Measurements from ENCODE around the gene MGMT.

Gene MGMT

DNA sequence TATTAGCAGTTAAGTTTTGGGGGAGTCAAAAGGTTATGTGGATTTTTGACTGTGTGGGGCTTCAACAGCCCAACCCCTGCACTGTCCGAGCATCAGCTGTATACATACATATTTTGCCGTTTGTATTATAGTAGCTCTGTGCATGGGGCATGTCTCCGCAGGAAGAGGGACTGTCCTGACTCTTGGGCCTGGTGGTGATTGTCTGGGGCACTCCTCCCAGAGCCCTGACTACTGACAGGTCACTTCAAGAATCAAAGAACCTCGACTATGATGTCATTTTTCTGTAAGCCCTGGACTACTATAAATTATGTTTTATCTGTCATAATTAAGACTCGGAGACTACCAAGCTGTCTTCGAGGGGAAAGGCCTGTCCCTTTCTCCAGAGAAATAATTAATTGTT, 51.8 kb downstream of the MGMT start:
- Histone ChIP-seq H3K27me3 (ENCODE audit: insufficient read depth, low read length) (no peaks in the 10 kb centered on the region), H3K4me1 (ENCODE audit: control insufficient read depth, insufficient read depth, low read length, unreplicated experiment) (no peaks in the 10 kb centered on the region), H3K36me3 (ENCODE audit: insufficient read depth, low read length) (no peaks in the 10 kb centered on the region), H3K4me3 (ENCODE audit: low read depth, low read length) (no peak overlapping the region), H2AFZ (ENCODE audit: low read length, unreplicated experiment) (no peak overlapping the region), H3K27ac (ENCODE audit: low read depth, low read length) (no peak overlapping the region), H3K79me2 (ENCODE audit: control insufficient read depth, insufficient read depth, low read length, unreplicated experiment) (no peaks in the 10 kb centered on the region)

DNA sequence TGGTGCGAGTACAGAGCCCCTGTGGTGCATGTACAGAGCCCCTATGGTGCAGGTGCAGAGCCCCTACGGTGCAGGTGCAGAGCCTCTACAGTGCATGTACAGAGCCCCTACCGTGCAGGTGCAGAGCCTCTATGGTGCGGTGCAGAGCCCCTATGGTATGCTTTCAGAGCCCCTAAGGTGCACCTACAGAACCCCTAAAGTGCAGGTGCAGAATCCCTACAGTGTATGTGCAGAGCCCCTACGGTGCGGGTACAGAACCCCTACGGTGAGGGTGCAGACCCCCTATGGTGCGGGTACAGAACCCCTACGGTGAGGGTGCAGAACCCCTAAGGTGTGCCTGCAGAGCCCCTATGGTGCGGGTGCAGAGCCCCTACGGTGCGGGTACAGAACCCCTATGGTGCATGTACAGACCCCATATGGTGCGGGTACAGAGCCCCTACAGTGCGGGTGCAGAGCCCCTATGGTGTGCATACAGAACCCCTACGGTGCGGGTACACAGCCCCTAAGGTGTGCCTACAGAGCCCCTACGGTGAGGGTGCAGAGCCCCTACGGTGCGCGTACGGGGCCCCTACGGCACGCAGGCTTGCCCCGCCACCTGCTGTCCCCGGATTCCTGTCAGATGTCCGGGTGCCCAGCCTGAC, 53.5 kb downstream of the MGMT start:
- Histone ChIP-seq H3K4me3 (ENCODE audit: low read depth, low read length) (no peak overlapping the region), H3K4me1 (ENCODE audit: control insufficient read depth, insufficient read depth, low read length, unreplicated experiment) (peaks cover 7% of the 10 kb centered on the region), H2AFZ (ENCODE audit: low read length, unreplicated experiment) (no peak overlapping the region), H3K27ac (ENCODE audit: low read depth, low read length) (no peak overlapping the region), H3K36me3 (ENCODE audit: insufficient read depth, low read length) (no peaks in the 10 kb centered on the region), H3K79me2 (ENCODE audit: control insufficient read depth, insufficient read depth, low read length, unreplicated experiment) (no peaks in the 10 kb centered on the region), H3K27me3 (ENCODE audit: insufficient read depth, low read length) (no peaks in the 10 kb centered on the region)

DNA sequence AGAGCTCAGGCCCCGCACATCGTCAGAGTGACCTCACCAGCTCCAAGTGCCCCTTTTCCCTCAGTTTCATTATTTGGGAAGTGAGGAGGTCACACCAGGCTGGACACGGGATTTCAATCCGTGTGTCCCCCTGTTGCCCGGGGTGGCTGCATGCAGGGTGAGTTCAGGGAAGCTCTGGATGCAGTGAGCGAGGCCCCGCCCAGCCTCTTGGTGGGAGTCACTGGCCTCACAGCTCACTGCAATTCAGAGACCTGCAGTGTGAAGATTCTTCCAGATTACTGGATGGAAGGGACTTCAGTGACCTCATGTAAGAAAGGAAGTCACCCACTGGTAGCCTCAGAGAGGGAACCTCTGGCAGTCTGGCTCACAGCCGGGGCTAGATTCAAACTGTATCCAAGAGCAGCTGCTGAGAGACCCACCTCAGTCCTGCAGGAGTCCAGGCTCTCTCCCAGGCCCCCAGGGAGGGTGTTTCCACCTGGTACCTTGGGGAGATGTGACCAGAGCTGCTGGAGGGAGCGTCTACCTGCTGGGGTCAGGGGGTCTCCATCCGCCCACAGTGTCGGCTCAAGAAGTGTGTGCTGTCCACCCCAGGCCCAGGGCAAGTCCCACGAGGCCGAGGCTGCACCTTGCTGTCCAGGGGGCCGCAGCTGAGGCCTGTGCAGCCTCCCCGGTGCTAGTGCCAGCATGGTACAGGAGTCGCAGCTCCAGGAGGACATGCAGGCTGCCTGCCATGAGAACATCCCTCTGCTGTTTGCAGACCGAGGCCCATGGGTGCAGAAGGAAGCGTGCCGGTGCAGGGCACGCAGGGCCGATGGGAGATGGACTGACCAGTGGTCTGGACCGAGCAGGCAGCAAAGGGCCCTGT, 54.4 kb downstream of the MGMT start:
- Histone ChIP-seq H3K27ac (ENCODE audit: low read depth, low read length) (no peak overlapping the region), H3K27me3 (ENCODE audit: insufficient read depth, low read length) (no peaks in the 10 kb centered on the region), H3K36me3 (ENCODE audit: insufficient read depth, low read length) (no peaks in the 10 kb centered on the region), H3K4me3 (ENCODE audit: low read depth, low read length) (no peak overlapping the region), H3K79me2 (ENCODE audit: control insufficient read depth, insufficient read depth, low read length, unreplicated experiment) (no peaks in the 10 kb centered on the region), H3K4me1 (ENCODE audit: control insufficient read depth, insufficient read depth, low read length, unreplicated experiment) (peaks cover 7% of the 10 kb centered on the region), H2AFZ (ENCODE audit: low read length, unreplicated experiment) (no peak overlapping the region)

DNA sequence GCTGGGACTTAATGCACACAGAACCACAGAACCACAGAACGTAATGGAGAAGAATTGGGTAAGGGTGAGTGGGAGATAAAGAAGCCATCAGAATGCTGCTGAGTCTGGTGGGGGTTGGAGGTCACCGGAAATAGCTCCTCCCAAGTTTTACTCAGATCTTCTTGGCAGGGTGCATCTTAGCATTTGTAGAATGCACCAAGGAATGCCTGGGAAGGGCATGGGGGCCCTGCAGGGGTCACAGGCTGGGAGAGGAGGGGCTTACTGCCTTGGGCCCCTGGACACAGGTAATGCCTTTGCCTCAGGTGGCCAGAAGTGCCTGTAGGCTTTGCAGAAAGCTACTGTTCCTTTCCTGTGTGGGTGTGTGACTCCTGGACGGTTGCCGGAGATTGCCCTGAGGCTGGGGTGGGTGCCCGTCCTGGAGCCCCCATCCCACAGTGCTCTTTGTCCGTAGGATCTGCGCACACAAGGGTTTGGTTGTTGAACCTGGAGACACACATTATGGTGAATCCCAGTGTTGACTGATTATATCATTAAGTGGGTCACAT, 55.1 kb downstream of the MGMT start:
- H3K79me2 ChIP-seq (ENCODE audit: control insufficient read depth, insufficient read depth, low read length, unreplicated experiment), result no peaks in the 10 kb centered on the region
- no peak overlapping the region for H2AFZ ChIP-seq (ENCODE audit: low read length, unreplicated experiment)
- no peaks in the 10 kb centered on the region for H3K36me3 ChIP-seq (ENCODE audit: insufficient read depth, low read length)
- no peaks in the 10 kb centered on the region for H3K27me3 ChIP-seq (ENCODE audit: insufficient read depth, low read length)
- no peak overlapping the region for H3K27ac ChIP-seq (ENCODE audit: low read depth, low read length)
- H3K4me1 ChIP-seq (ENCODE audit: control insufficient read depth, insufficient read depth, low read length, unreplicated experiment), result peaks cover 7% of the 10 kb centered on the region
- H3K4me3 ChIP-seq (ENCODE audit: low read depth, low read length), result no peak overlapping the region

DNA sequence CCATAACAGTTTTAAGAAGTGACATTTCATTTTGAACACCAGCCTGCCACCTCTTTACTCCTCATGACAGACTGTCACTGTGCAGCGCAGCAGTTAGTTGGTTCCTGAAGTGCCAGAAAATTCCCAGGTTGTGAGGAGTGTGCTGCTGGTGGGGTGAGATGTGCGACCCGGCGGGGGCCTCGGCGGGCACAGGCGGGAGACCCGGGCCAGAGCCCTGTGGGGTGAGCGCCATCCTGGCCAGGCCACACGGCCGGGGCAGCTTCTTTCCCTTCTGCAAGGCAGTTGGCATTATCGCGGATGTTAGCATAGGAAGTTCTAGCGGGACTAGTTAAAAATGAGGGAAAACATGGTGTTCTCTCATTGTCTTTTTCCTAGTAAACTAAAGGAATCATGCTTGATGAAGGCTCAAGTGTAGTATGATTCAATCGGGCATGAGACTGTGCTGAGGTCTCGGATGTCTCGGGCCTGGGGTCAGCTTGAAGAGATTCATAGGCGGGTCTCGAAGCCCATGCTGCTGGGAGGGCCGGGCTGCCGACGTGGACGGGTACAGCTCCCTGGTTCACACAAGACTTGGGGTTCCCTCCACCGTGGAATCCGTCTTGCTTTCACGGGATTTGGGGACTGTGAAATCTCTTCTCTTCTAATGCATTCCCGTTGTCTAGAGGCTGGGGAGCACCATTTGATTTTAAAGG, 56.1 kb downstream of the MGMT start:
- Histone ChIP-seq H3K36me3 (ENCODE audit: insufficient read depth, low read length) (no peaks in the 10 kb centered on the region), H3K27me3 (ENCODE audit: insufficient read depth, low read length) (no peaks in the 10 kb centered on the region), H3K27ac (ENCODE audit: low read depth, low read length) (no peak overlapping the region), H3K4me3 (ENCODE audit: low read depth, low read length) (no peak overlapping the region), H3K4me1 (ENCODE audit: control insufficient read depth, insufficient read depth, low read length, unreplicated experiment) (peaks cover 7% of the 10 kb centered on the region), H3K79me2 (ENCODE audit: control insufficient read depth, insufficient read depth, low read length, unreplicated experiment) (no peaks in the 10 kb centered on the region), H2AFZ (ENCODE audit: low read length, unreplicated experiment) (no peak overlapping the region)

DNA sequence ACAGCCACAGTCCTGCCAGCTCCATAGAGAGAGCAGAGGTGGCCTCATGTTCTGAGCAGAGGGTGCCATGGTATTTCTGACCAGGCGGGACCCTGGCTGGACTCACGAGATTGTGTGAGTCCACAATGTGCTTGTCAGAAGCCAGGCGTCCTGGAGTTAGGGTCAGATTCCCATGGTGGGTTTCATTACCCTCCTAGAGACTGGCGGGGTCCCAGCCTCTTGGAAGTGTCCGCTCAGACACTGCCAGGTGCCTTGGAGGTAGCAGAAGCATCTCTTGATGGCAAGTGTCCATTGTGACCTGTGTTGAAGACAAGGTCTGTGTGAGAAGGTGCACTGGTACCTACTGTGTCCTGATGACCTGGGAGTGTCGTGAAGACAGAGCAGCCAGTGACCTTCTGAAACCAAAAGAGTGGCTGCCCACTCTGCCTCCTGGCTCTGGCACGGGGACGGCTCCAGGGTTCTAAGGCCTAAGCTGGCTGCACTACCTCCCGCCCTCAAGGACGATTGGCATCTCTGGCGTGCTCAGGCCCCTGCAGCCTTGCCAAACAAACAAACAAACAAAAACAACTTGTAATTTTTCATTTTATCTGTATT, 56.8 kb downstream of the MGMT start:
- Histone ChIP-seq H3K4me3 (ENCODE audit: low read depth, low read length) (no peak overlapping the region), H3K79me2 (ENCODE audit: control insufficient read depth, insufficient read depth, low read length, unreplicated experiment) (no peaks in the 10 kb centered on the region), H3K27ac (ENCODE audit: low read depth, low read length) (no peak overlapping the region), H3K4me1 (ENCODE audit: control insufficient read depth, insufficient read depth, low read length, unreplicated experiment) (peaks cover 7% of the 10 kb centered on the region), H2AFZ (ENCODE audit: low read length, unreplicated experiment) (no peak overlapping the region), H3K36me3 (ENCODE audit: insufficient read depth, low read length) (no peaks in the 10 kb centered on the region), H3K27me3 (ENCODE audit: insufficient read depth, low read length) (no peaks in the 10 kb centered on the region)

DNA sequence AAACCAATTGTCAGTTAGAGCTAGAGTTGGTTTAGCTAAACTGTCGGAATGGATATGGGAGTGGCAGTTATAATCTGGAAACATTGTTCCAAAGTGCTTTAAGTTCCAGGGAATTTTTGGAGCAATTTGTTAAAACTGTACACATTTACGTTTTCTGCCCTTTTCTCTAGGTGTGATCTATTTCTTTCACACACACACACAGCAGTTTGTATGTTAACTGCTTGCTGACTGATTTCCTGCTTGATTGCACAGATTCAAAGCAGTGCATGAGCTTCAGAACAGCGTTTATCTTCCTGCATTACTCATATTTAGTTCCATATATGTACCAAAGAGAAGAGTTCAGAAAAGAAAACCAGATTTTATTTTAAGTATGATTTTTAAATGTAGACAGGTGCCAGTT, 57.9 kb downstream of the MGMT start:
- peaks cover 7% of the 10 kb centered on the region for H3K4me1 ChIP-seq (ENCODE audit: control insufficient read depth, insufficient read depth, low read length, unreplicated experiment)
- H3K4me3 ChIP-seq (ENCODE audit: low read depth, low read length), result peak overlapping the region; percentile 62
- no peak overlapping the region for H3K27ac ChIP-seq (ENCODE audit: low read depth, low read length)
- H3K79me2 ChIP-seq (ENCODE audit: control insufficient read depth, insufficient read depth, low read length, unreplicated experiment), result no peaks in the 10 kb centered on the region
- H2AFZ ChIP-seq (ENCODE audit: low read length, unreplicated experiment), result no peak overlapping the region
- H3K27me3 ChIP-seq (ENCODE audit: insufficient read depth, low read length), result no peaks in the 10 kb centered on the region
- H3K36me3 ChIP-seq (ENCODE audit: insufficient read depth, low read length), result no peaks in the 10 kb centered on the region

DNA sequence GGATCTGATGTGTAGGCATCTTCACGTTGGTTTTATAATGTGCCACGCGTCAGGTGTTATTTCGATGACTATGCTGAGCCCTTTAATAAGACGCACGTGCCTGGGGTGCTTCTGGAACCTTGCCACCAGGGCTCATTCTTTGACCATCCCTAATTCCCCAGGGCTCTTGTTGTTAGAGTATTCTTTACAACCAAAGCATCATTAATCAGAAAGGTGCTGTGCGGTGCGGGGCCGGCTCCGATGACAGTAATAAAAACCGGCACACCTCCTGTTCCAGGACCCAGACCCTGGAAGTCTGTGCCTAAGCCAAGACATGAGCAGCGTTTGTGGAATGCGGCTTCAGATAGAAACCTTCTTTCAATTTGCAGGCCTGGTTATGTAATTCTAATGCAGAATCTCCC, 58.4 kb downstream of the MGMT start:
- Histone ChIP-seq H3K79me2 (ENCODE audit: control insufficient read depth, insufficient read depth, low read length, unreplicated experiment) (no peaks in the 10 kb centered on the region), H3K36me3 (ENCODE audit: insufficient read depth, low read length) (no peaks in the 10 kb centered on the region), H3K4me1 (ENCODE audit: control insufficient read depth, insufficient read depth, low read length, unreplicated experiment) (peaks cover 7% of the 10 kb centered on the region), H3K4me3 (ENCODE audit: low read depth, low read length) (peak overlapping the region; percentile 62), H2AFZ (ENCODE audit: low read length, unreplicated experiment) (no peak overlapping the region), H3K27me3 (ENCODE audit: insufficient read depth, low read length) (no peaks in the 10 kb centered on the region), H3K27ac (ENCODE audit: low read depth, low read length) (no peak overlapping the region)

DNA sequence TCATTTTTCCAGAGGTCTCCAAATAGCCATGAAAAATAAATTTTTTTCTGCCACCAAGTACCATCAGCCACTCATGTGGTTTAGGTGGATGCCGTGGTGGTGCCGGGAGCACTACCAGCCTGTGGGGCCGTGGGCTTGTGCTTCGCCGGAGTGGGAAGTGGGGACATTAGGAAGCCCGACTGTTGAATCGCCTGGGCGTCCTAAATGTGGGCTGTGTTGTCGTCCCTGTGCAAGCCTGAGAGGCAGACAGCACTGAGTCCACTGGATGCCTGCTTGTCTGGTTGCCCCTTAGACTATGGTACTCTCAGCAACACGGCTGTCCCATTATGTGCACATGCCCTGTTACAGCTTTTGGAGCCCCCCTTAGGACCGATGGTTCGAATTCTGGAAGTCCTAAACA, 59.9 kb downstream of the MGMT start:
- Histone ChIP-seq H3K4me1 (ENCODE audit: control insufficient read depth, insufficient read depth, low read length, unreplicated experiment) (peaks cover 13% of the 10 kb centered on the region), H3K27ac (ENCODE audit: low read depth, low read length) (no peak overlapping the region), H3K79me2 (ENCODE audit: control insufficient read depth, insufficient read depth, low read length, unreplicated experiment) (no peaks in the 10 kb centered on the region), H3K4me3 (ENCODE audit: low read depth, low read length) (no peak overlapping the region), H2AFZ (ENCODE audit: low read length, unreplicated experiment) (no peak overlapping the region), H3K27me3 (ENCODE audit: insufficient read depth, low read length) (no peaks in the 10 kb centered on the region), H3K36me3 (ENCODE audit: insufficient read depth, low read length) (no peaks in the 10 kb centered on the region)

DNA sequence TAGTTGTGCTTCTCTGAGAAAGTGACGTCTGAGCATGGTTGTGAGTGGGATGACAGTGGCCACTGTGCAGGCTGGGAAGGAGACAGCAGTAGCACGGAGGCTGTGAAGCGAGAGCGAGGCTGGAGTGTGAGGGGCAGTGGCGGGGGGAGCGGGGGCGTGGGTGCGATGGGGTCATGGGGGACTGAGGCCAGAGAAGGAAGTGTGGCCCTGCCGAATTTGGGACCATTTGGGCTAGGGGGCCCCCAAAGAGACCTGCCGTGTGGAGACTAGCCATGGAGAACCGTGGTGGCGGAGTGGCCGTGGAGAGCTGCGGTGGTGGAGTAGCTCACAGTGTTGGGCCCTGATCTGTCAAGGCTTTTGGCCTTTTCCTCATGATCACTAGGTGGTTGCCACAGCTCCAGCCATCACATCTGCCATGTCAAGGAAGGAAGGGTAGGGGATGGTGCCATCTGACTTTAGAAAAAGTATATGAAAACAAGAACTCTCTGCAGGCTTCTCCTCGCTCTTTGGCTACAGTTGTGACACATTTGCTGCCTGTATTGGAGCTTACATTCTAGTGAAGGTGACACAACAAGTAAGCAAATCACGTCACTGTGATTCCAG, 61.4 kb downstream of the MGMT start:
- H3K27ac ChIP-seq (ENCODE audit: low read depth, low read length), result no peak overlapping the region
- no peaks in the 10 kb centered on the region for H3K27me3 ChIP-seq (ENCODE audit: insufficient read depth, low read length)
- no peak overlapping the region for H3K4me3 ChIP-seq (ENCODE audit: low read depth, low read length)
- no peaks in the 10 kb centered on the region for H3K36me3 ChIP-seq (ENCODE audit: insufficient read depth, low read length)
- peaks cover 5% of the 10 kb centered on the region for H3K79me2 ChIP-seq (ENCODE audit: control insufficient read depth, insufficient read depth, low read length, unreplicated experiment)
- H3K4me1 ChIP-seq (ENCODE audit: control insufficient read depth, insufficient read depth, low read length, unreplicated experiment), result peaks cover 20% of the 10 kb centered on the region
- H2AFZ ChIP-seq (ENCODE audit: low read length, unreplicated experiment), result no peak overlapping the region

Data from ACC112 (cell line).